Activated CD4-positive, alpha-beta T cell treated with anti-CD3 and anti-CD28 coated beads, Interleukin-2, amount 50 U/mL, for 4 hours (primary cell): Measurements from ENCODE around the gene AEBP2.
"Not testable (repeated sequence)": the region's sequence is repeated elsewhere in the genome, so short reads cannot be mapped to it uniquely, and the experiment has no call there.

Experiments used
- DNase-seq, 2 experiments: peaks; one replicate each; pipeline ENCODE4 v3.0.0-alpha.2; 2020

Gene AEBP2

GRCh38 chr12:19439059-19440018 lies at the start of gene AEBP2:
Gene AEBP2, plus strand, starts transcription at chr12:19439492. Its CDS starts 208 bp downstream, at chr12:19439700.
- DNase-seq: peak; percentile 93 to 94

- no peak for DNase-seq
Observed at GRCh38 chr12:19390051-19390598, 49.2 kb upstream of the AEBP2 start.

- DNase-seq: not testable (repeated sequence)
Observed at GRCh38 chr12:19392644-19393043, 46.6 kb upstream of the AEBP2 start.

- no peak for DNase-seq
Observed at GRCh38 chr12:19394385-19394784, 44.9 kb upstream of the AEBP2 start.

- no peak for DNase-seq
Observed at GRCh38 chr12:19397534-19397933, 41.8 kb upstream of the AEBP2 start.

GRCh38 chr12:19398376-19399363 lies 40.6 kb upstream of the AEBP2 start:
- no peak for DNase-seq

- not testable (repeated sequence) for DNase-seq
Observed at GRCh38 chr12:19400649-19401285, 38.5 kb upstream of the AEBP2 start.

GRCh38 chr12:19402211-19402610 lies 37.1 kb upstream of the AEBP2 start:
- DNase-seq: no peak

GRCh38 chr12:19402743-19403431 lies 36.4 kb upstream of the AEBP2 start:
- no peak for DNase-seq

- no peak for DNase-seq
Observed at GRCh38 chr12:19404242-19404880, 34.9 kb upstream of the AEBP2 start.

- no peak for DNase-seq
Observed at GRCh38 chr12:19409376-19409775, 29.9 kb upstream of the AEBP2 start.

- no peak for DNase-seq
Observed at GRCh38 chr12:19410211-19410610, 29.1 kb upstream of the AEBP2 start.

- DNase-seq: no peak
Observed at GRCh38 chr12:19410629-19411185, 28.6 kb upstream of the AEBP2 start.

GRCh38 chr12:19411234-19412204 lies 27.8 kb upstream of the AEBP2 start:
- DNase-seq: no peak

GRCh38 chr12:19412844-19413243 lies 26.4 kb upstream of the AEBP2 start:
- no peak for DNase-seq

- DNase-seq: not testable (repeated sequence)
Observed at GRCh38 chr12:19413582-19413981, 25.7 kb upstream of the AEBP2 start.

GRCh38 chr12:19415563-19415962 lies 23.7 kb upstream of the AEBP2 start:
- no peak for DNase-seq

GRCh38 chr12:19419086-19419485 lies 20.2 kb upstream of the AEBP2 start:
- DNase-seq: no peak

- no peak for DNase-seq
Observed at GRCh38 chr12:19421503-19422282, 17.6 kb upstream of the AEBP2 start.
